22Rv1 (cell line): ENCODE measurements around the gene RPL31.

Experiments
- CTCF ChIP-seq: fragments of 450-650 bp; IDR thresholded peaks from 2 replicates; pipeline ENCODE4 v1.5.1; 2017; ENCODE audit warnings: mild to moderate bottlenecking
- ZFX ChIP-seq: fragments of 450-650 bp; IDR thresholded peaks from 2 replicates; pipeline ENCODE4 v1.6.1; 2017; ENCODE audit warnings: antibody characterized with exemption, borderline replicate concordance

- TF ChIP-seq CTCF = no peak
- TF ChIP-seq ZFX = no peak
Observed at GRCh38 chr2:100990650-100991403, 11.3 kb upstream of the RPL31 start.
